Measurements from ENCODE around the gene ELN. TPM values are rescaled to one million over a fixed set of nuclear protein-coding genes. Genes with fewer than 3 reads are reported as not detected.

Gene ELN
- total and polyA plus RNA-seq, 9 of the 15 experiments (the other 6 are each of a cell fraction or from before 2014, with no cell fraction given), result 0.20 TPM; not detected in 8

GRCh38 chr7:73980206-73980605, 47.8 kb upstream of the ELN start (continued):
- no peak for TF ChIP-seq ZNF830 (CRISPR knock-in tag; IDR thresholded peaks at IDR 0.05)

DNA sequence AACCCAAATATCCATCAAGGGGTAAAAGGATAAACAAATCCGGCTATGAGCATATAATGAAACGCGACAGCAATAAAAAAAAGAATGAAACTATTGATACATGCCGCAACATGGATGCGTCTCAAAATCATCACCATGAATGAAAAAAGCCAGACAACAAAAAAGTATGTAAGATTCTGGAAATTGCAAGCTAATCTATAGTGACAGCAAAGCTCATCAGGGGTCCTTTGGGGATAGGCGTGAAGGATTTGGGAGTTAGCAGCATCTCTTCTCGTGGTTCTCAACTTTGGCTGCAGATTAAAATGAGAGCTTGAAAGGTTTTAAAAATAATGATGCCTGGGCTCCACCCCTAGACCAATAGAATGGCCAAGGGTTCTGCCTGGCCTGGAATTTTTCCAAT, 46.0 kb upstream of the ELN start:
- TF ChIP-seq RNF2 (IDR thresholded peaks at IDR 0.05), result no peak
- TF ChIP-seq SMAD4 (CRISPR knock-in tag; conservative IDR thresholded peaks at IDR 0.05), result no peak
- no peak for TF ChIP-seq KLF13 (tag; IDR thresholded peaks at IDR 0.05; ENCODE audit: borderline replicate concordance, low read depth)
- TF ChIP-seq MEF2A (IDR thresholded peaks at IDR 0.05; ENCODE audit: control insufficient read depth, low read depth, low read length), result no peak
- TF ChIP-seq ILF3 (IDR thresholded peaks at IDR 0.05; ENCODE audit: borderline replicate concordance), result no peak
- Histone ChIP-seq H3K4me1 (replicated peaks in 1 of 2; ENCODE audit: control insufficient read depth in 2 of 2, insufficient read depth in 2 of 2, low read length in 2 of 2) (peaks cover 3 to 25% of the 10 kb centered on the region in 2 experiments; a peak in 3 of 5 replicates), H3K36me3 (ENCODE audit: control insufficient read depth, insufficient read depth, low read length) (no peaks in the 10 kb centered on the region), H3K9me3 (replicated peaks; ENCODE audit: control insufficient read depth, insufficient read depth, low read depth, low read length) (no peaks in the 10 kb centered on the region), H3K4me2 (ENCODE audit: insufficient read depth, low read length) (no peak overlapping the region), H2AFZ (ENCODE audit: low read depth, low read length) (no peak overlapping the region), H3K27ac (ENCODE audit: extremely low read depth, low read depth, low read length) (no peak overlapping the region), H4K20me1 (replicated peaks; ENCODE audit: control insufficient read depth, insufficient read depth, low read length) (peaks cover 11% of the 10 kb centered on the region), H3K4me3 (no peak overlapping the region), H3K27me3 (ENCODE audit: control insufficient read depth in 2 of 2, insufficient read depth in 2 of 2, low read length in 2 of 2) (peaks cover 33 to 74% of the 10 kb centered on the region in 2 experiments; a peak in 4 of 5 replicates), H3K79me2 (ENCODE audit: control insufficient read depth, insufficient read depth, low read length) (no peaks in the 10 kb centered on the region), H3K9ac (ENCODE audit: insufficient read depth in 1 of 2, low read depth in 2 of 2, low read length in 2 of 2) (no peak overlapping the region), H3K9me1 (ENCODE audit: control insufficient read depth, insufficient read depth, low read length) (no peaks in the 10 kb centered on the region)
- ATAC-seq, result no peak
- no peak for DNase-seq (ENCODE audit: extremely low read depth in 1 of 4, low spot score in 3 of 4)
- FAIRE-seq, result no peak
- intact Hi-C loops (cut with micrococcal nuclease) (no loop called here), in situ Hi-C loops (cut with MboI) (no loop called here)
- ChIA-PET POLR2A (no interaction called here), CTCF (ENCODE audit: low intra/inter-chr PET ratio) (no interaction called here)
- 11% methylated on average over 7 of the region's 7 CpGs for WGBS (ENCODE audit: insufficient coverage, low coverage, missing lambda C conversion rate)
- no TSS peak for BruUV-seq (replicated peaks)
